GM21526 (cell line): ENCODE results near the gene RASSF9.

ENCODE experiments used
- ATAC-seq: cut with Tn5 transposase; IDR thresholded peaks from one replicate; pipeline ENCODE4 v1.9.1; 2021; ENCODE audit warnings: moderate library complexity; ENCODE audit not compliant: unreplicated experiment, low FRiP score

The RASSF9 gene

GRCh38 chr12:85821759-85822158, 14.4 kb downstream of the RASSF9 start:
- ATAC-seq: no peak

GRCh38 chr12:85821206-85821605, 15.0 kb downstream of the RASSF9 start:
- ATAC-seq: no peak

GRCh38 chr12:85820101-85820500, 16.1 kb downstream of the RASSF9 start:
- no peak for ATAC-seq

- no peak for ATAC-seq
Measured at GRCh38 chr12:85814741-85815140, 21.5 kb downstream of the RASSF9 start.

- no peak for ATAC-seq
Measured at GRCh38 chr12:85814071-85814470, 22.1 kb downstream of the RASSF9 start.

- no peak for ATAC-seq
Measured at GRCh38 chr12:85809500-85809899, 26.7 kb downstream of the RASSF9 start.

- no peak for ATAC-seq
Measured at GRCh38 chr12:85807730-85808129, 28.5 kb downstream of the RASSF9 start.

GRCh38 chr12:85805654-85806053, 30.6 kb downstream of the RASSF9 start:
- ATAC-seq: no peak

GRCh38 chr12:85804663-85805062, 31.5 kb downstream of the RASSF9 start:
- no peak for ATAC-seq

GRCh38 chr12:85803923-85804322, 32.3 kb downstream of the RASSF9 start:
- ATAC-seq: no peak

GRCh38 chr12:85803231-85803630, 33.0 kb downstream of the RASSF9 start:
- no peak for ATAC-seq

GRCh38 chr12:85798122-85798521, 38.1 kb downstream of the RASSF9 start:
- no peak for ATAC-seq

- no peak for ATAC-seq
Measured at GRCh38 chr12:85796001-85796400, 40.2 kb downstream of the RASSF9 start.

- no peak for ATAC-seq
Measured at GRCh38 chr12:85794531-85794930, 41.7 kb downstream of the RASSF9 start.

- no peak for ATAC-seq
Measured at GRCh38 chr12:85784096-85784720, 52.0 kb downstream of the RASSF9 start.

- no peak for ATAC-seq
Measured at GRCh38 chr12:85782711-85783110, 53.5 kb downstream of the RASSF9 start.

- no peak for ATAC-seq
Measured at GRCh38 chr12:85781766-85782165, 54.4 kb downstream of the RASSF9 start.

- ATAC-seq: no peak
Measured at GRCh38 chr12:85779768-85780167, 56.4 kb downstream of the RASSF9 start.

- no peak for ATAC-seq
Measured at GRCh38 chr12:85775091-85775490, 61.1 kb downstream of the RASSF9 start.

GRCh38 chr12:85765453-85765869, 70.7 kb downstream of the RASSF9 start:
- ATAC-seq: no peak

- no peak for ATAC-seq
Measured at GRCh38 chr12:85759623-85760022, 76.6 kb downstream of the RASSF9 start.

- no peak for ATAC-seq
Measured at GRCh38 chr12:85759091-85759490, 77.1 kb downstream of the RASSF9 start.

- ATAC-seq: no peak
Measured at GRCh38 chr12:85755760-85756159, 80.4 kb downstream of the RASSF9 start.
